ENCODE measurements around the gene TPP1. TPM values are rescaled to one million over a fixed set of nuclear protein-coding genes. Genes with fewer than 3 reads are reported as not detected.

Gene TPP1
- total RNA-seq, 1 donor from 2014 or later: 161 TPM

DNA sequence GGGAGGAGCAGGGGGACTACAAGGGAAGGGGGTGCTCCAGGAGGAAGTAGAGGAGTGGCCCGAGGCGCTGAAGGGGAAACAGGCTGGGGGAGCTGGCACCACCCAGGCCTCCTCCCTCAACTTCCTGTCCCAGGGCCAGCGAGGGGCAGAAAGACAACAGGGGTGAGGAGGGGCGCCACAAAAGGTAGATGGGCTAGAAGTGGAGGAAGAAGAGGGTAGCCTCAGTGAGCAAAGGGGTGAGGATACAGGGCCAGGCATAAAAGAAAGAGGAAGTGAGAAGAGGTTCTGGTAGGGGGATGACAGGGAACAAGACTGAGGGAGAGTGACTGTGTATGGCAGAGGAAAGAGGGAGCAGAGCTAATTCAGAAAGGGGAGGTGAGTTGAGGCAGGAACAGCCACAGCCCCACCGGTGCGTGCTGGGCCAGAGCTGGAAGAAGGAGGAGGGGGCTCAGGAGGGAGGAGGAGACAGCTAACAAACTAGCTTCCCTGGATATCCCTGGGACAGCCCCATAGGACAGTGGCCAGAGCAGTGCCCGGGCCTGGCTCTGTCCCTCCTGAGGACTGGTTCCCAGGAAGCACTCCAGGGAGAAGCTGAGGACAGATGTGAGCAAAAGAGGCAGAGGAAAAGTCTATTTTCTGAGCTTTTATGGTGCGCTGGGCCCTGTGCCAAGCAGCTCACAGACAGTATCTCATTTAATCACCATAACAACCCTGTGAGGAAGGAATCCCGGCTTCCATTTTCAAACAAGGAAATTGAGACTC, 27.9 kb upstream of the TPP1 start:
- no peak for DNase-seq (ENCODE audit: low spot score)

DNA sequence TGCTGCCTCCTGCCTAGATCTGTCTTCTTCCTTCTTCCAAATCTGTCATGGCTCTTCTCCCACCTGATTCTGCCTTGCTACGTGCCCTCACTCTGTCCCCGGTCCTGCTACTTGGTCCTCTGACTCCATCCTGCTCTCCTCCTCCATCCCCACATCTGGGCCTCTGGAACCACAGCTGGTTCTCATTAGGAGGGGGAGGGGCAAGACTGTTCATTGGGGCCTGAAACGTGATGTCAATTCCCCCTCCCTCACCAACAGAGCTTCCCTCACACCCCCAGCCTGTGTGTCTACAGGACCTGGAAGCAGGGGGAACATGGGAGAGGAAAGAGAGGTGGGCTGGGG, 27.3 kb upstream of the TPP1 start:
- no peak for DNase-seq (ENCODE audit: low spot score)

DNA sequence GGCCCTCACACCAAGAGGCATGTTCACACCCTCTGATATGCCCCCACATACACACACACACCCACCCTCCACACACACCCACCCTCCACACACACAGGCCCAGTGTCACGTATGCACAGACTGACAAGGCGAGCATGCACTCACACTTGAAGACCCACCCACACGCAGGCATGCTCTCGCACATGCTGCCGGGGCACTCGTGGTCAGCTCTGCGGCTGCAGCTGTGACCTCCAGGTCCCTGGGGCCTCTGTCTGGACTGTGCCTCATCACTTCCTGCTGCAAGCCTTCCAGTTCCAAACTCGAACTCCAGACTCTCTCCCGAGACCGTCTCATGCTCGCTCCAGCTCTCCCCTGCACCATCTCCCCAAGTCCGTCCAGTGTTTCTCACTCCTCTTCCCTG, 26.8 kb upstream of the TPP1 start:
- no peak for DNase-seq (ENCODE audit: low spot score)

DNA sequence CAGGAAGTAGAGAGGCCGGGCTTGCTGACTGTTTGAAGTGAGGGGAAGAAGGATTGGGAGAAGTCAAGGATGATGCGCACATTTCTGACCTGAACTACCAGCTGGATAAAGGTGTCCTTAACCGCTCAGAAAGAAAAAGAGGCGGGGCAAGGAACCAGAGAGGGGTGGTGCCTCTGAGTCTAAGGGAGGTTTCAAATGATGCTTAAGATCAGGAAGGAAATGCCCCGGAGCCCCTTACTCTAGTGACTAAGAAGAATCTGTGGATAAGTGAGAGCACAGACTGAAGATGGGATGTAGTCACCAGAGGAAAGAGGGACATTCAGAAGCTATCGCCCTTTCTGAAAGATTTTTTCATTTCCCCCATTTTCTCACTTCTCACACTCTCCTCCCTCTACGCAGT, 23.7 kb upstream of the TPP1 start:
- DNase-seq (ENCODE audit: low spot score): no peak

DNA sequence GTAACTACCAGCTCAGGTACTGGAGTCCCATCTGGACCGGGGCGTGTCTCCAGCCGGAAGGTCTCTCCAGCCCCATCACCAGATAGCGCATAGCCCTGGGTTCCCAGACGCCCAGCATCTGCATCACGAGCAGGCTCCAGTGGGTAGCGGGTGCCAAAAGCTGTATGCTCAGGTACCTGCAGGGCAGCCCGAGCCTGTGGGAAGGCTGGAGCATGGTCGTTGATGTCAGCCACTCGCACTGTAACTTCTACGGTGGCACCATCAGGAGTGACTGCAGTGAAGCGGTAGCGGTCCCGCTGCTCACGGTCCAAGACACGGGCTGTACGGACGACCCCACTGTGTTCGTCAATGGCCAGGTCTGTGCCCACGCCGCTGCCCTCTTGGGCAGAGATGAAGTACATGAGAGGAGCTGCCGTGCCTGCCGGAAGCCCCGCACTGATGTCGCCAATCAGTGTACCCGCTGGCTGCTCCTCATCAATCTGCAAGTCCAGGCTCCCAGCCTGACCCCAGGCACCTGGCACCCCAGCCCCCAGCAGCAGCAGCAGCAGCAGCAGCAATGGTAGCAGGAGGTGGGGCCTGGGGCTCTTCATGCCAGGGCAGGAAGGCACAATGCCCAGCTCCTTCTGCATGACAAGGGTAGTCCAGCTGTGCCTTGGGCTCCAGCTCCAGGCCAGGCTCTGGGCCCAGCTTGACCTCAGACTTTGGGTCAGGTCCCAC, 21.9 kb upstream of the TPP1 start:
- DNase-seq (ENCODE audit: low spot score): no peak

DNA sequence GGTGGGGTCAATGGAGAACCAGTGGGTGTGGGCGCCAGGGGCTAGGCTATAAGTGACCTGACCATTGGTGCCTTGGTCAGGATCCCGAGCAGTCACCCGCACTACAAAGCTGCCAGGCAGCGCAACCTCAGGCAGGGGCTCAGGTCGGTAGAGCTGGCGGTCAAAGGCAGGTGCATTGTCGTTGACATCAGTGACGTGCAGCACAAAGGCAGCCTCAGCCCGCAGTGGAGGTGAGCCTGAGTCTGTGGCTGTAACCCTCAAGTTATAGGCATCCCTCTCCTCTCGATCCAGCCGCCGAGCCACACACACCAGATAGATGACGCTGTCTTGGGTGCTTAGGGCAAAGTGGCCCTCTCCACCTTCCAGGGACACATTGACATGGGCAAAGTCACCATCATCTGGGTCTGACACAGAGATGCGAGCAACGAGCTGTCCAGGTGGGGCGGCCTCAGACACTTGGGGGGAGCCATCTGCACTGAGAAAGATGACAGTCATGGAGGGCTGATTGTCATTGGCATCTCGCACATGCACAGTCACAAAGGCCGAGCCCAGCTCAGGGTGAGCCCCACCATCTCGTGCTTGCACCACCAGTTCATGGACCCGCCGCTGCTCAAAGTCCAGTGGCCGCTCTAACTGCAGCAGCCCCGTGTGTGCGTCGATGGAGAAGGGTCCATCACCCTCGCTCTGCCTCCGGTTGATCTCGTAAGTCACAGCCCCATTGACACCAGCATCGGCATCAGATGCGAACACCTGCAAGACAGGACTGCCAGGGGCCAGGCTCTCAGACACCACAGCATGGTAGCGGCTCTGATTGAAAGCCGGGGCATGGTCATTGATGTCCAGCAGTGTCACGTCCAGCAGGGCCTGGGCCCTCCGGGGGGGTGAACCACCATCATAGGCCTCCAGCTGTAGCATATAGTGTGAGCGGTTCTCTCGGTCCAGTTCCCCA, 21.1 kb upstream of the TPP1 start:
- DNase-seq (ENCODE audit: low spot score): no peak

DNA sequence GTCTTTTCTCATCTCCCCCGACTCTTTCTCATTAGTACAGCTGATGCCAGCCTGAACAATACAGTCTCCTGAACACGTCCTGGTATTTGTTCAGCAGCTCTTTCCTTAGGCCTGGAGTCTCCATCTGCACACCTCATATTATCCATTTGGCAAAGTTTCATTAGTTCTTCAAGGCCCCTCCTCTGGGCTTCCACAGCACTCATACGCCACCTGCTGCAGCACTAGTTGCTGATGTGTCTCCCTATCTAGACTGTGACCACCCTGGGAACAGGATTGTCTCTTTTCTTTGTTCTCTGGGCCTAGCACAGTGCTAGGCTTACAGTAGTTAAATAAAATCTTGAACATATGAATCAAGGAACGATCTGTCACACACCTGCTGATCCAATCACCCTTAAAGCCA, 19.2 kb upstream of the TPP1 start:
- no peak for DNase-seq (ENCODE audit: low spot score)

DNA sequence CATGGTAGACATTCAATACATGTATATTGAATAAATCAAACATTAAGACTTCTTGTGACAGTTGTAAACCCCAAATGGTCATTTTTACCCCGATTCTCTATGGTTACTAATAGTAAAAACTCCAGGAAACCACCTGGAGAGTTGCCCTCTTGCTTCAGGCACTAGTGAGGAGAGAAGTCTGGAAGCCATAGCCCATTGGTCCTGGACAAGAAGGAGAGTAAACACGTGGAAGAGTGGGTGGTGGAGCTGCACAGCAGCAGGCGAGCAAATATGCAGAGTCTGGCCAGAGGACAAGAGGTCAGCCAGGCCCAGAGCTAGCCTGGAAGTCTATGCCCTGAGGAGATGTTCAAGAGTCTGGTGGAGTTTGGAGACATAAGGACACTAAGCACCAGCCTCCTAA, 18.6 kb upstream of the TPP1 start:
- peak; percentile 63 for DNase-seq (ENCODE audit: low spot score)

DNA sequence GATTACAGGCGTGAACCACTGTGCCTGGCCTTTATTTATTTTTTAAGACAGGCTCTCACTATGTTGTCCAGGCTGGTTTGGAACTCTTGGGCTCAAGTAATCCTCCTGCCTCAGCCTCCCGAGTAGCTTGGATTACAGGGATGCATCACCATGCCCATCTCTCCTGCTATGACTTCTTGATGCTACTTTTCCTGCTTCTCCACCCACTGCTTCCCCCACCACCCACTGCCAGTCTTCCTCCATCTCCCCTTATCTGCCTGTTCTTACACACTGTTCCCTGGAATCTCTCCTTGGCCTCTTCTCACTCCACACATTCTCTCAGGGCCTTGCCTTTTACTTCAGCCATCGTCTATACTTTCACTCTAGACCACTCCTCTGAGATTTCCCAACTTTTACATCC, 17.3 kb upstream of the TPP1 start:
- DNase-seq (ENCODE audit: low spot score): no peak

DNA sequence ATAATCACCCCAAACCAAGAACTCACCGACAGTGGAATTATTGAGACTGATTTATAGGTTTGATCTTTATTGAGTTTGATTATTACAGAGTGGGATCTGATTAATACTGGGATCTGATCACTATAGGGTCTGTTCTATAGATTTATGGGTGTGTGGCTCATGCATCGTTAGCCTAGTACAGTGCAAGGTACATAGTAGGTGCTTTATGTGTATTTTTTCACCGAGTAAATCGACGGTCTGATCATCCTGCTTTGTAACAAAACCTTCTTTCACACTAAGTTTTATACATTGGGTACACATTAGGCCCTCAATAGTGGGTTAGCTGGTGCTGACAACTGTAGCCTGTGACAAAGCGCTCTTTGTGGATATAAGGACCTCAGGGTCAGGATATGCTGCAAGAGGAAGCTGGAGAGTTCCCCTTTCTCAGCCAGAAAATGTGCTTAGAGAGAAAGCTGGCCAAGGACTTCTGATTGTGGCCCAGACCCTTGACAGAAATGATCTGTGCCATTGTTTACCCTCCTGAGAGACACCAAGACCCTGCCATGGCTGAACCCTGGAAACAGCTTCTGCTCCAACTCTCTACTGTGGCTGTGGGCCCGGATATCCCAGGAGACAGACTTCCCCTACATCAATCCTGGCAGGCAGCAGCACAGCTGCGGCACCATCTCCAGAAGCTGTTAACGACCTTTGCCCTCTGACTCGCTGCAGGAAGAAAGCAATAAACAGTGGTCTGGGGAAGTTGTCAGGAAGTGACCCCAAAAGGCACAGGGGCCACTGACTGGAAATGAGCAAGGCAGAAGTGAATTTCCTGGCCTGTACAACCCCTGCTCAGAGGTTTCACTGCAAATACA, 16.1 kb upstream of the TPP1 start:
- DNase-seq (ENCODE audit: low spot score): peak; percentile 32

DNA sequence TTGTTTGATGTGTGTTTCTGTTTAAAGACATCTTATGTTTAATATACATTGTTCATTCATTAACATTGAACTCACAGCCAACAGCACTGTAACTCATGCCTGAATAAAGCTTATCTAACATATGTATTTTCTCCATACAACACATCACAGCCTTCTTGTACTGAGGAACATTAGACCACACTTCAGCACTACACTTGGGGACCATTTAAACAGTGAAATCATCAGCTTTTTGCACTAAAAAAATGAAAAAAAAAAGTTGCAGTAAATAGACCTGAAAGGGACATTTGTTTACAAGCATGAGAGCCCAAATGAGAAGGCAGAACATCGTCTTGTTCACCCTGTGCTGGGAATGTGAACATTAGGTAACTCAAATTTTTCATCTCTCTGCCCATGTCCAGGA, 15.3 kb upstream of the TPP1 start:
- DNase-seq (ENCODE audit: low spot score): no peak

DNA sequence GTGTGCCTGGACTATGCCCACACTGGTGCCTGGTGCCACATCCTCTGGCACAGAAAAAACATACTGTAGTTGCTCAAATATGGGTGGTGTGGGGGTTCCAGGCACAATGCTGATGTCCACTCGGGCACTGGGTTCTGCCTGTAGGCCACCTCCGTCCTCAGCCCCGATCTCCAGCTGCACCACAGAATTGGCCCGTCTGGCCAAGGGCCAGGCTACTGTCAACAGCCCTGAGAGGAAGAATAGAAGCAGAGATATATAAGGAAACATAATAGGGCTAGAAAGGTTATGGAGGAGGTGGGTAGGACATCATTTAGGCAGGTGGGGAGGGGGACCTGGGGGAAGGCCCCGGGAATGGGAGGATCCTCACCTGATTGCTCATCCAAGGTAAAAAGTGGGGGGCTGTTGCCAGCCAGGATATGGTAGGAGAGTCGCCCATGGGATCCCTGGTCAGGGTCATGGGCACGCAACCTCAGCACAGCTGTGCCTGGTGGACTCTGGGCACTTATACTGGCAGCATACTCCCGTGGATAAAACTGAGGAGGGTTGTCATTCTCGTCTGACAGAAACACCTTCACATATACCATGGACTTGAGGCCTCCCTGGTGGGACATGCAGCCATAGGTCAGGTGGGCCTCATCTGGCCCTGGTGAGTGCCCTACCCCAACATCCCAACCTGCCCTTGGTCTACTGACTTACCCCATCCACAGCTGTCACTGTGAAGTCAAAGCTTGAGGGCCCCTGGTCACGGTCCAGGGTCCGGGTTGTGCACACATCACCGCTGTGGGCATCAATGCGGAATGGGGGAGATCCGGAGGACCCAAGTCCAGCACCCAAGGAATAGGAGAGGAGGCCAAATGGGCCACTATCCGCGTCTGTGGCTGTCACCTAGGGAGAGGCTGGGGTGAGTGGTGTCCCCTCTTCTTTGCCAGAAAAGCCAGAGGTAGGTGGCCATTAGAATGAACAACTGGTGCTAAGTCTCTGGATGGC, 14.5 kb upstream of the TPP1 start:
- no peak for DNase-seq (ENCODE audit: low spot score)

DNA sequence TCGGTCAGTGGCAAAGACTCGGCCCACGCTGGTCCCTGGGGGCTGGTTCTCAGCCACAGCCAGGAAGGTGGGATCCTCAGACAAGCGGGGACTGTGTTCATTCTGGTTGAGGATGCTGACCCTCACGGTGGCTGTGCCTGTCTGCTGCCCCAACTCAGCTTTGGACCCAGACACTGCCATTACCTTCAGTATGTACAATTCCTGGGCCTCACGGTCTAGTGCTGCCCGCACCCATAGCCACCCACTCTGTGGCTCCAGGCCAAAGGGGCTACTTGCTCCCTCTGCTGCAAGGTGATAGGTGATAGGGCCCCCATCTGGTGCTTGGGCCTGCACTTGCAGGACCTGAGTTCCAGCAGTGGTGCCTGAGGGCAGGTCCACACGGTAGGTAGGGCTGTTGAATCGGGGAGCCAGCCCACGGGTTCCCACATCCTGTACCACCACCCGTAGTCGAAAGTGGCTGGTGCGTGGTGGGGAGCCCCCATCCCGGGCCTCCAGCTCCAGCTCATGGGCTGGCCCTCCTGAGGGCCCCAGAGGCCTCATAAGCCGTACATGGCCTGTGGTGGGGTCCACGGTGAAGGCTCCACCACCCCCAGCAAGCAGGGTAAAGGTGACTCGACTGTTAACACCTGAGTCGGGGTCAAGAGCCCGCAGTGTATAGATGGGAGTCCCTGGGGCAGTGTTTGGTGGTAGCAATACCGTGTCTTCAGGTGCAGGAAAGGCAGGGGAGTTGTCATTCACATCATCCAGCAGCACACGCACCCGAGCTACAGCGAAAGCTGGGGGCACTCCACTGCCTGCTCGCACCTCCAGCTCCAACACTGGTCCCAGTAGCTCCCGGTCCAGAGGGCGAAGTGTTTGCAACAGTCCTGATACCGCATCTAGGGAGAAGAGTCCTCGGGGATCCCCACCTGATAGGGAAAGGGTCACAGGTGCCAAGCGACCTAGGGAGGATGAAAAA, 13.2 kb upstream of the TPP1 start:
- no peak for DNase-seq (ENCODE audit: low spot score)

DNA sequence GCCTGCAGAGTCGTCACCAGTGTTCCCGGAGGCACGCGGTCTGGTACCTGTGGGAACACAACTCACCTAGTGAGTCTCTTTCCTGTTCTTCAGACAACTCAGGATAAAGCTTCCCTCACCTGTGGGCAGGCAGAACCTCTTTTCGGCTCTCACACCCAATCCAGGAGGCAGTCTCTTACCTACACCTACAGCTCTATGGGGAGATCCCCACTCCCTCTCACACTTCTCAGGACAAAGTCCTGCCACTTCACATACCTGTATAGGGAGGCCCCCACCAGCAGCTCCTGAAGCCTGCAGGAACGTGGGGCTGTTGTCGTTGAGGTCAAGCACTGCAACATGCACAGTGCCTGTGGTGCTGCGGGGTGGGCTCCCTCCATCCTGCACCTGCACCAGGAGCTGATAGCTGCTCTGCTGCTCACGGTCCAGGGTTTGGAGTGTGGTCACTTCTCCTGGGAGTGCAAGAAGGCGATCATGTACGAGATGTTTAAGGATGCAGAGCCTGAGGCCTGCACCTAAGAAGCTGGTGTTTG, 12.2 kb upstream of the TPP1 start:
- no peak for DNase-seq (ENCODE audit: low spot score)

DNA sequence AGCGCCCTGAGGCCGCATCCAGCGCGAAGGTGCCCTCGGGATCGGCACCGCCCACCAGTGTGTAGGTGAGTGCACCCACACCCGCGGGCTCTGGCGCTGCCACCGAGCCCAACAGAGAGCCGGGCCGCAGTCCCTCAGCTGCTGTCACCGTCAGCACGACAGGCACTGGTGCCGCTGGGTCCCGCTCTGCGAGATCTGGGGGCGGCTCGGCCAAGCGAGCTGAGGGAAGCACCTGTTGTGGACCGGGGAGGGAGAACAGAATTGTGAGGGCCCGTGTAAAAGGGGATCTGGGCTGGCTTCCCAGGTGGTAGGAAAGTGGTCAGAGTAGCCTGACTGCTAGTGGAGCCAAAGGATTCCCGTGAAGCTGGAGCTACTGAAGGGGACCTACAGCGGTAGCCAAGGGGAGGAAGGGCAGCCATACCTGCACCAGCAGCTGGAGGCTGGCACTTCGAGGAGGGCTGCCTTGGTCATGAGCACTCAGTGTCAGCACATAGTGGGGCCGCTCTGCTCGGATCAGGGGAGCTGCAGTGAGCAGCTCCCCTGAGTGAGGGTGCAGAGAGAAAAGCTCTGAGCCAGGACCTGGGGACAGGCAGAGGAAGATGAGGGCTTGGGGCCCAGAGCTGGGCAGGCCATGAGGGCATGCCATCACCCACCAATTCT, 11.5 kb upstream of the TPP1 start:
- DNase-seq (ENCODE audit: low spot score): no peak

DNA sequence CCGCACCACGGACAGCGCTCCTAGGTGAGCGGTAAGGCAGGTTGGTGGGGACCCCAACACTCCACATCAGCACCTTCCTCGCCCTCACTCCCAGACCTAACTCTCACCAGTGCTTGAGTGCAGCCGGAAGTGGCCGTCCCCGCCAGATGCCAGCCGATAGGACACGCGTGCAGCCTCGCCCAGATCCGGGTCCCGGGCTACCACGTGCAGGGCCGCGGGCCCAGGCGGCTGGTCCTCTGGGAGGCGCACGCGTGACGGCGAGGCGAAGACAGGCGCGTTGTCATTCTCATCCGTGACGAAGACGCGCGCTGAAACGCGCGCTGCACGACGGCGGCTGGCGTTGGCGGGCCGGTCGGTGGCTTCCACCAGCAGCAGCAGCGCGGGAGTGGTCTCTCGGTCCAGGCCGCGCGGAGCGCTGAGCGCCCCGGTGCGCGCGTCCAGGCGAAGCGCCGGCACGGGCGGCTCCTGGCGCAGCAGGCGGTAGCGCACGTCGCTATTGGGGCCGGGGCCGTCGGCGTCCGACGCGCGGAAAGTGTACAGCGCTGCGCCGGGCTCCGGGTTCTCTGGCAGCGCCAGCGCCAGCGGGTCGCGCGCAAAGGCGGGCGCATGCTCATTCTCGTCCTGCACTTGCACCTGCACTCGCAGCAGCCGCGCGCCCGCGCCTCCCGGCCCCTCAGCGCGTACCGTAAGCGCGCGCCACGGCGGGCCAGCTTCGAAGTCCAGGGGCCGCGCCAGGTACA, 10.8 kb upstream of the TPP1 start:
- DNase-seq (ENCODE audit: low spot score): no peak

DNA sequence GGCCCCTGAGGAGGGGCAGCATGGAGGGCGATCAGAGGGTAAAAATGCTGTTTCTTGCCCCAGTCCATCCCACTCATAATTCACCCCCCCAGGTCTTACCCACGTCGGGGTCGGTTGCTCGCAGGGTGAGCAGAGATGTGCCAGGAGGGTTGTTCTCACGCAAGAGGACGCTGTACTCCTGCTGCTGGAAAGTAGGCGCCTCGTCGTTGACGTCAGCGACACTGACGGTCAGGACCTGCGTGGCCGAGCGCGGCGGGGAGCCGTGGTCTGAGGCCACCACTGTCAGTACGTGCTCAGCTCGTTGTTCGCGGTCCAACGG, 10.3 kb upstream of the TPP1 start:
- no peak for DNase-seq (ENCODE audit: low spot score)

DNA sequence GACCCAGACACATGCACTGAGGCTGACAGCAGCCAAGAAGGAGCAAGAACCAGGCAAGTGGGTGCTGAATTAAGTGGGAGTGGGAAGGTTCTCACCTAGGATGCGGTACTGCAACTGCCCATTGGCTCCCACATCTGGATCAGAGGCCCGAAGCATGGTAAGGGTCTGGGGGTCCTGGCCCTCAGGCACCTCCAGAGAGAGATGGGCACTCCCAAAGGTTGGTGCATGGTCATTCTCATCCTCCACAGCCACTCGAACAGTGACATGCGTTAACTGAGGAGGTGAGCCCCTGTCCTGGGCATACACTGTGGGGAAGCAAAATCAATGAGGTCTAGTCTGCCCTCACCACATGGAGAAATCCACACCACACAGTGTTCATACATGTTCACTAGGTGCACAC, 9.3 kb upstream of the TPP1 start:
- no peak for DNase-seq (ENCODE audit: low spot score)
